ENCODE results near the gene GOLGA6L1.

- no peak for TF ChIP-seq CTCF (IDR thresholded peaks at IDR 0.05)
- no peak for TF ChIP-seq POLR2A (IDR thresholded peaks at IDR 0.05)
Observed at GRCh38 chr15:23081271-23081670, 55.4 kb downstream of the GOLGA6L1 start.
